SU-DHL-6 (cell line): ENCODE data around the gene CTF1.

ENCODE experiments used
- EZH2phosphoT487 ChIP-seq: fragments of 200-600 bp; sonication (generic), shearing (Covaris generic); conservative IDR thresholded peaks from 2 replicates; pipeline ENCODE4 v1.6.1; 2018; ENCODE audit warnings: mild to moderate bottlenecking, antibody characterized with exemption, low read length, moderate library complexity, mixed read lengths
- TF ChIP-seq, protein P1 (sequence below): fragments of 200-600 bp; sonication (generic); IDR thresholded peaks from one replicate; pipeline ENCODE4 v1.5.1; 2017; ENCODE audit warnings: antibody characterized with exemption, mild to moderate bottlenecking, low read length, moderate library complexity; ENCODE audit not compliant: insufficient read depth, poor library complexity, severe bottlenecking

DNA sequence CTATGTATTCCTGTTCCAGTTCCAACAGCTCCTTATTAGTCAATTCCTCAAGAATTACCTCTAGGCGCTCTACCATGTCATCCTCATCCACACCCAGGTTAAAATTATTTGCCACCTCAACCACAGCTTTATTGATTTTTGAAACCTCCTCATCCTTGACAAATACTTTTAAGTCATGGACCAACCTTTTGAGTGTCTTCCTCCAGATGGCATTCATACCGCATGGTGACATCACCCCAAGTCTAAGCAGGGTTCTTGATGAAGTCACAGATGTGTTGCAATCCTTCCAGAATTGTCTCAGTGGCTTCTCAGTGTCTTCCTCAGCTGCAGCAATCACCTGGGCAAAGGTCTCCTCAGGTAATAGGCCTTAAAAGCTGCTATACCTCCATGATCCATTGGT lies 42.7 kb upstream of the CTF1 start:
- TF ChIP-seq, protein P1, sequence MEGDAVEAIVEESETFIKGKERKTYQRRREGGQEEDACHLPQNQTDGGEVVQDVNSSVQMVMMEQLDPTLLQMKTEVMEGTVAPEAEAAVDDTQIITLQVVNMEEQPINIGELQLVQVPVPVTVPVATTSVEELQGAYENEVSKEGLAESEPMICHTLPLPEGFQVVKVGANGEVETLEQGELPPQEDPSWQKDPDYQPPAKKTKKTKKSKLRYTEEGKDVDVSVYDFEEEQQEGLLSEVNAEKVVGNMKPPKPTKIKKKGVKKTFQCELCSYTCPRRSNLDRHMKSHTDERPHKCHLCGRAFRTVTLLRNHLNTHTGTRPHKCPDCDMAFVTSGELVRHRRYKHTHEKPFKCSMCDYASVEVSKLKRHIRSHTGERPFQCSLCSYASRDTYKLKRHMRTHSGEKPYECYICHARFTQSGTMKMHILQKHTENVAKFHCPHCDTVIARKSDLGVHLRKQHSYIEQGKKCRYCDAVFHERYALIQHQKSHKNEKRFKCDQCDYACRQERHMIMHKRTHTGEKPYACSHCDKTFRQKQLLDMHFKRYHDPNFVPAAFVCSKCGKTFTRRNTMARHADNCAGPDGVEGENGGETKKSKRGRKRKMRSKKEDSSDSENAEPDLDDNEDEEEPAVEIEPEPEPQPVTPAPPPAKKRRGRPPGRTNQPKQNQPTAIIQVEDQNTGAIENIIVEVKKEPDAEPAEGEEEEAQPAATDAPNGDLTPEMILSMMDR: no peak
- no peak for TF ChIP-seq EZH2phosphoT487
